DND-41 (cell line): ENCODE measurements around the gene VPS13A.

ENCODE experiments used
- EZH2 ChIP-seq: IDR thresholded peaks from 3 replicates; pipeline ENCODE4 v1.6.1; 2012; ENCODE audit warnings: borderline replicate concordance, low read depth, mild to moderate bottlenecking, moderate library complexity, low read length, inconsistent platforms; ENCODE audit not compliant: severe bottlenecking
- TF ChIP-seq, protein P1 (sequence below): IDR thresholded peaks from 2 replicates; pipeline ENCODE4 v1.5.1; 2012; ENCODE audit warnings: borderline replicate concordance, low read length, moderate library complexity, mild to moderate bottlenecking; ENCODE audit not compliant: poor library complexity, severe bottlenecking; ENCODE audit errors: extremely low read depth

DNA sequence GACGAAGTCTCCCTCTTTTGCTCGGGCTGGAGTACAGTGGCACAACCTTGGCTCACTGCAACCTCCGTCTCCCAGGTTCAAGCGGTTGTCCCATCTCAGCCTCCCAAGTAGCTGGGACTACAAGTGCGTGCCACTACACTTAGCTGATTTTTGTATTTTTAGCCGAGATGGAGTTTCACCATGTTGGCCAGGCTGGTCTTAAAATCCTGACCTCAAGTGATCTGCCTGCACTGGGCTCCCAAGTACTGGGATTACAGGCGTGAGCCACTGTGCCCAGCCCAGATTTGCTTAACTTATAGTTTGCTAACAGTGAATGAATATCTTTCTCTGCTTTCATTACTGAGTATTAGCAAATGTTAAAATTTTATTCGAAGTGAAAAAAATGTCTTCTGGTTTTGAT lies 84.3 kb downstream of the VPS13A start:
- TF ChIP-seq EZH2 = no peak
- TF ChIP-seq, protein P1, sequence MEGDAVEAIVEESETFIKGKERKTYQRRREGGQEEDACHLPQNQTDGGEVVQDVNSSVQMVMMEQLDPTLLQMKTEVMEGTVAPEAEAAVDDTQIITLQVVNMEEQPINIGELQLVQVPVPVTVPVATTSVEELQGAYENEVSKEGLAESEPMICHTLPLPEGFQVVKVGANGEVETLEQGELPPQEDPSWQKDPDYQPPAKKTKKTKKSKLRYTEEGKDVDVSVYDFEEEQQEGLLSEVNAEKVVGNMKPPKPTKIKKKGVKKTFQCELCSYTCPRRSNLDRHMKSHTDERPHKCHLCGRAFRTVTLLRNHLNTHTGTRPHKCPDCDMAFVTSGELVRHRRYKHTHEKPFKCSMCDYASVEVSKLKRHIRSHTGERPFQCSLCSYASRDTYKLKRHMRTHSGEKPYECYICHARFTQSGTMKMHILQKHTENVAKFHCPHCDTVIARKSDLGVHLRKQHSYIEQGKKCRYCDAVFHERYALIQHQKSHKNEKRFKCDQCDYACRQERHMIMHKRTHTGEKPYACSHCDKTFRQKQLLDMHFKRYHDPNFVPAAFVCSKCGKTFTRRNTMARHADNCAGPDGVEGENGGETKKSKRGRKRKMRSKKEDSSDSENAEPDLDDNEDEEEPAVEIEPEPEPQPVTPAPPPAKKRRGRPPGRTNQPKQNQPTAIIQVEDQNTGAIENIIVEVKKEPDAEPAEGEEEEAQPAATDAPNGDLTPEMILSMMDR = no peak
